DND-41 (cell line): ENCODE measurements around the gene PDIA5.

ENCODE experiments used
- EZH2 ChIP-seq: IDR thresholded peaks from 3 replicates; pipeline ENCODE4 v1.6.1; 2012; ENCODE audit warnings: borderline replicate concordance, low read depth, mild to moderate bottlenecking, moderate library complexity, low read length, inconsistent platforms; ENCODE audit not compliant: severe bottlenecking
- TF ChIP-seq, protein P1 (sequence below): IDR thresholded peaks from 2 replicates; pipeline ENCODE4 v1.5.1; 2012; ENCODE audit warnings: borderline replicate concordance, low read length, moderate library complexity, mild to moderate bottlenecking; ENCODE audit not compliant: poor library complexity, severe bottlenecking; ENCODE audit errors: extremely low read depth

GRCh38 chr3:123061856-123062255 lies 5.0 kb upstream of the PDIA5 start:
- TF ChIP-seq, protein P1, sequence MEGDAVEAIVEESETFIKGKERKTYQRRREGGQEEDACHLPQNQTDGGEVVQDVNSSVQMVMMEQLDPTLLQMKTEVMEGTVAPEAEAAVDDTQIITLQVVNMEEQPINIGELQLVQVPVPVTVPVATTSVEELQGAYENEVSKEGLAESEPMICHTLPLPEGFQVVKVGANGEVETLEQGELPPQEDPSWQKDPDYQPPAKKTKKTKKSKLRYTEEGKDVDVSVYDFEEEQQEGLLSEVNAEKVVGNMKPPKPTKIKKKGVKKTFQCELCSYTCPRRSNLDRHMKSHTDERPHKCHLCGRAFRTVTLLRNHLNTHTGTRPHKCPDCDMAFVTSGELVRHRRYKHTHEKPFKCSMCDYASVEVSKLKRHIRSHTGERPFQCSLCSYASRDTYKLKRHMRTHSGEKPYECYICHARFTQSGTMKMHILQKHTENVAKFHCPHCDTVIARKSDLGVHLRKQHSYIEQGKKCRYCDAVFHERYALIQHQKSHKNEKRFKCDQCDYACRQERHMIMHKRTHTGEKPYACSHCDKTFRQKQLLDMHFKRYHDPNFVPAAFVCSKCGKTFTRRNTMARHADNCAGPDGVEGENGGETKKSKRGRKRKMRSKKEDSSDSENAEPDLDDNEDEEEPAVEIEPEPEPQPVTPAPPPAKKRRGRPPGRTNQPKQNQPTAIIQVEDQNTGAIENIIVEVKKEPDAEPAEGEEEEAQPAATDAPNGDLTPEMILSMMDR = no peak
- TF ChIP-seq EZH2 = no peak
